ENCODE results near the gene CEP162.

DNA sequence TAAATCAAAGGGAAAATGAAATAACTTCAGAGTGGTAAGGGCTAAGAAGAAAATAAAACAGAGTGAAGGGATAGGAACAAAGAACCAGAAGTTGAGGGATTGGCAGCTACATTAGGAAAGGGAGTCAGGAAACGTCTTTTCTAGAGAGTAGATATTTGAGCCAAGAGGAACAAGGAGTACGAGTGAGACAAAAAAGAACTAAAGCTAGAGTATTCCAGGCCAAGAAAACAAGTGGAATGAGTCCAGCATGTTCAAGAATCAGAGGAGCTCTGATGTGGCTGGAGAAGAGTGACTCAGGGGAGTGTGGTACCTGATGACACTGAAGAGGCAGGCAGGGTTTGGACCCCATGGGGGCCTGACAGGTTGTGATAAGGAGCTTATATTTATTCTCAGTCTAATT lies 66.3 kb downstream of the CEP162 start:
- TF ChIP-seq, protein P1, sequence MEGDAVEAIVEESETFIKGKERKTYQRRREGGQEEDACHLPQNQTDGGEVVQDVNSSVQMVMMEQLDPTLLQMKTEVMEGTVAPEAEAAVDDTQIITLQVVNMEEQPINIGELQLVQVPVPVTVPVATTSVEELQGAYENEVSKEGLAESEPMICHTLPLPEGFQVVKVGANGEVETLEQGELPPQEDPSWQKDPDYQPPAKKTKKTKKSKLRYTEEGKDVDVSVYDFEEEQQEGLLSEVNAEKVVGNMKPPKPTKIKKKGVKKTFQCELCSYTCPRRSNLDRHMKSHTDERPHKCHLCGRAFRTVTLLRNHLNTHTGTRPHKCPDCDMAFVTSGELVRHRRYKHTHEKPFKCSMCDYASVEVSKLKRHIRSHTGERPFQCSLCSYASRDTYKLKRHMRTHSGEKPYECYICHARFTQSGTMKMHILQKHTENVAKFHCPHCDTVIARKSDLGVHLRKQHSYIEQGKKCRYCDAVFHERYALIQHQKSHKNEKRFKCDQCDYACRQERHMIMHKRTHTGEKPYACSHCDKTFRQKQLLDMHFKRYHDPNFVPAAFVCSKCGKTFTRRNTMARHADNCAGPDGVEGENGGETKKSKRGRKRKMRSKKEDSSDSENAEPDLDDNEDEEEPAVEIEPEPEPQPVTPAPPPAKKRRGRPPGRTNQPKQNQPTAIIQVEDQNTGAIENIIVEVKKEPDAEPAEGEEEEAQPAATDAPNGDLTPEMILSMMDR (IDR thresholded peaks at IDR 0.05) = no peak
- TF ChIP-seq EP300 (IDR thresholded peaks at IDR 0.05) (no peak), POLR2AphosphoS5 (IDR thresholded peaks at IDR 0.05) (no peak), POLR2A (IDR thresholded peaks at IDR 0.05; ENCODE audit: low read depth) (no peak)
